A673 (cell line): ENCODE data around the gene ANGPTL1. TPM values are rescaled to one million over a fixed set of nuclear protein-coding genes. Genes with fewer than 3 reads are reported as not detected.

ENCODE experiments used
- BruUV-seq: library from RNA; stranded (reverse); fragments of 400-500 nt; replicated peaks from 2 replicates; lab custom pipeline; 2021; lab: Mats Ljungman, UMichigan
- CTCF ChIA-PET: fragments of 300-600 bp; sonication (Branson Sonifier 250); formaldehyde crosslinking; loops from one replicate; lab custom pipeline; 2022; ENCODE audit warnings: antibody characterized with exemption; lab: Charles Lee
- POLR2A ChIA-PET: fragments of 300-600 bp; sonication (Branson Sonifier 250); formaldehyde crosslinking; loops from one replicate; lab custom pipeline; 2022; ENCODE audit warnings: antibody characterized with exemption; ENCODE audit not compliant: low non-redundant PET; lab: Charles Lee
- DNase-seq: peaks from one replicate; pipeline ENCODE4 v3.0.0-alpha.2; 2015; ENCODE audit warnings: low spot score
- H3K27ac ChIP-seq: fragments of 200-600 bp; sonication (generic); 2 replicates; pipeline ENCODE4 v1.5.1; 2016; ENCODE audit warnings: mixed run types, low read depth, mild to moderate bottlenecking, mixed read lengths, antibody characterized with exemption, low read length; ENCODE audit not compliant: poor library complexity, severe bottlenecking
- H3K27me3 ChIP-seq: fragments of 200-600 bp; sonication (generic); replicated peaks from 2 replicates; pipeline ENCODE4 v1.6.1; 2017; ENCODE audit warnings: mixed run types, low read depth, mild to moderate bottlenecking, mixed read lengths, antibody characterized with exemption, low read length; ENCODE audit not compliant: insufficient read depth, poor library complexity
- H3K36me3 ChIP-seq: fragments of 200-600 bp; sonication (generic); 2 replicates; pipeline ENCODE4 v1.6.1; 2016; ENCODE audit warnings: mixed run types, mild to moderate bottlenecking, mixed read lengths, antibody characterized with exemption, low read length; ENCODE audit not compliant: insufficient read depth, poor library complexity, severe bottlenecking
- H3K4me1 ChIP-seq: fragments of 200-600 bp; sonication (generic); 2 replicates; pipeline ENCODE4 v1.6.1; 2017; ENCODE audit warnings: mixed run types, mild to moderate bottlenecking, mixed read lengths, antibody characterized with exemption, low read length; ENCODE audit not compliant: insufficient read depth, poor library complexity, severe bottlenecking
- H3K4me3 ChIP-seq: fragments of 200-600 bp; sonication (generic); 2 replicates; pipeline ENCODE4 v1.5.1; 2016; ENCODE audit warnings: low read depth, mixed run types, mild to moderate bottlenecking, mixed read lengths, low read length; ENCODE audit not compliant: poor library complexity, severe bottlenecking
- H3K9me3 ChIP-seq: fragments of 200-600 bp; sonication (generic); 2 replicates; pipeline ENCODE4 v1.6.1; 2016; ENCODE audit warnings: mixed run types, low read depth, mild to moderate bottlenecking, mixed read lengths, antibody characterized with exemption, low read length; ENCODE audit not compliant: poor library complexity, severe bottlenecking
- EZH2 ChIP-seq: fragments of 200-600 bp; sonication (generic); IDR thresholded peaks from 2 replicates; pipeline ENCODE4 v1.6.1; 2017; ENCODE audit warnings: borderline replicate concordance, low read depth, mild to moderate bottlenecking, mixed read lengths, antibody characterized with exemption, low read length; ENCODE audit not compliant: poor library complexity, severe bottlenecking
- intact Hi-C: fragments of 100-400 bp; cut with micrococcal nuclease; formaldehyde crosslinking; loops from one replicate; pipeline ENCODE4 v1.10.0; 2022; ENCODE audit not compliant: unreplicated experiment
- total RNA-seq: library from RNA; stranded (reverse); gene quantifications from 2 replicates; pipeline ENCODE4 v1.2.3, GENCODE V29; 2021
- TF ChIP-seq, protein P1 (sequence below): fragments of 300-800, 200-600 bp; sonication (generic); conservative IDR thresholded peaks from 2 replicates; pipeline ENCODE4 v1.5.1; 2017; ENCODE audit warnings: low read depth, mild to moderate bottlenecking, antibody characterized with exemption, low read length, moderate library complexity, mixed read lengths

ANGPTL1 gene
- total RNA-seq, 1 experiment from 2014 or later, result 6.8 TPM

DNA sequence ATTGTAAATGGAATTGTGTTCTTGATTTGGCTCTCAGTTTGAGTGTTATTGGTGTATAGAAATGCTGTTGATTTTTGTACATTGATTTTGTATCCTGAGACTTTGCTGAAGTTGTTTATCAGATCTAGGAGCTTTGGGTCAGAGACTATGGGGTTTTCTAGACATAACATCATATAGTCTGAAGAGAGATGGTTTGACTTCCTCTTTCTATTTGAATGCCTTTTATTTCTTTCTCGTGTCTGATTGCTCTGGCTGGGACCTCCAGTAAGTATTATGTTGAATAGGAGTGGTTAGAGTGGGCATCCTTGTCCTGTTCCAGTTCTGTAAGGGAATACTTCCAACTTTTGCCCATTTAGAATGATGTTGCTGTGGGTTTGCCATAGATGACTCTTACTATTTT lies 39.1 kb upstream of the ANGPTL1 start:
- POLR2A ChIA-PET, result no interaction called here
- Histone ChIP-seq H3K4me3 (no peak overlapping the region), H3K36me3 (no peaks in the 10 kb centered on the region), H3K27me3 (no peaks in the 10 kb centered on the region), H3K9me3 (no peaks in the 10 kb centered on the region), H3K4me1 (no peaks in the 10 kb centered on the region), H3K27ac (no peak overlapping the region)
- BruUV-seq, result no TSS peak
- no peak for TF ChIP-seq EZH2
- TF ChIP-seq, protein P1, sequence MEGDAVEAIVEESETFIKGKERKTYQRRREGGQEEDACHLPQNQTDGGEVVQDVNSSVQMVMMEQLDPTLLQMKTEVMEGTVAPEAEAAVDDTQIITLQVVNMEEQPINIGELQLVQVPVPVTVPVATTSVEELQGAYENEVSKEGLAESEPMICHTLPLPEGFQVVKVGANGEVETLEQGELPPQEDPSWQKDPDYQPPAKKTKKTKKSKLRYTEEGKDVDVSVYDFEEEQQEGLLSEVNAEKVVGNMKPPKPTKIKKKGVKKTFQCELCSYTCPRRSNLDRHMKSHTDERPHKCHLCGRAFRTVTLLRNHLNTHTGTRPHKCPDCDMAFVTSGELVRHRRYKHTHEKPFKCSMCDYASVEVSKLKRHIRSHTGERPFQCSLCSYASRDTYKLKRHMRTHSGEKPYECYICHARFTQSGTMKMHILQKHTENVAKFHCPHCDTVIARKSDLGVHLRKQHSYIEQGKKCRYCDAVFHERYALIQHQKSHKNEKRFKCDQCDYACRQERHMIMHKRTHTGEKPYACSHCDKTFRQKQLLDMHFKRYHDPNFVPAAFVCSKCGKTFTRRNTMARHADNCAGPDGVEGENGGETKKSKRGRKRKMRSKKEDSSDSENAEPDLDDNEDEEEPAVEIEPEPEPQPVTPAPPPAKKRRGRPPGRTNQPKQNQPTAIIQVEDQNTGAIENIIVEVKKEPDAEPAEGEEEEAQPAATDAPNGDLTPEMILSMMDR, result no peak
- no peak for DNase-seq
- CTCF ChIA-PET, result no interaction called here
- intact Hi-C loops, result no loop called here

DNA sequence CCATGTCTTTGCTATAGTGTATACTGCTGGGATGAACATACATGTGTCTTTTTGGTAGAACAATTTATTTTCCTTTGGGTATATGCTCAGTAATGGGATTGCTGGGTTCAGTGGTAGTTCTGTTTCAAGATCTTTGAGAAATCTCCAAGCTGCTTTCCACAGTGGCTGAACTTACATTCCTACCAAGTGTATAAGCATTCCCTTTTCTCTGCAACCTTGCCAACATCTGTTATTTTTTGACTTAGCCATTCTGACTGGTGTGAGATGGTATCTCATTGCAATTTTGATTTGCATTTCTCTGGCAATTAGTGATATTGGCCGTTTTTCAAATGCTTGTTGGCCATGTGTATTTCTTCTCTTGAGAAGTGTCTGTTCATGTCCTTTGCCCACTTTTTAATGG lies 37.5 kb upstream of the ANGPTL1 start:
- POLR2A ChIA-PET, result no interaction called here
- no peak for DNase-seq

DNA sequence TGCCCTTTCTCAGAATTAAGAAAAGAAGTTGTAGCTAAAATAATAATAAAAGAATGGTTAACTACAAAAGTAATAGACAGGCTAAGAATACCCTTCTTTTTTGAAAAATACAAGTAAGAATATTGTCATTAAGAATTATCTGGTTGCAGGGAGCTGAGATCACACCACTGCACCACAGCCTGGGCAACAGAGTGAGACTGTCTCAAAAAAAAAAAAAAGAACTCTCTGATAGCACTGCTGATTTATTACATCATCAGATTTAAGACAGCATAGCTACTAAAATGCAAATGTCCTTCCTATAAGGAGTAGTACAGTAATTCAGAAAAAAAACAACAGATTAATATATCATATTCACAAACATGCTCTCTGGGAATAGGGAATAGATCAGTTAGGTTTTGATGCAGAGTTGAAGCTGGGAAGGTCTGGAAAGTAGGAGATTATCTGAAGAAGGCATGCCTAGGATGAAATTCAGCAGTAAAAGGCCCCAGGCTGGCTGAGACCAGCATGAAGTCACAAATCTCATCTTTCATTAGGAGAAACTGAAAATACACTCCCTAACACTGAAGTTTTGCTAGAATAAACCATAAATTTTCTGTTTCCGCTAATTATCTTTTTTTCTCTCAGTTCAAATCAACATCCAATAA lies 30.7 kb upstream of the ANGPTL1 start:
- TF ChIP-seq, protein P1, result no peak
- TF ChIP-seq EZH2, result no peak
- no peaks in the 10 kb centered on the region for H3K4me1 ChIP-seq
- H3K27me3 ChIP-seq, result no peaks in the 10 kb centered on the region
- no peak overlapping the region for H3K4me3 ChIP-seq
- no peaks in the 10 kb centered on the region for H3K9me3 ChIP-seq
- ChIA-PET CTCF (no interaction called here), POLR2A (no interaction called here)
- H3K27ac ChIP-seq, result no peak overlapping the region
- intact Hi-C loops, result no loop called here
- no peaks in the 10 kb centered on the region for H3K36me3 ChIP-seq
- BruUV-seq, result no TSS peak
- no peak for DNase-seq

More for the DNA sequence above, 37.5 kb upstream of the ANGPTL1 start:
- CTCF ChIA-PET, result no interaction called here
- BruUV-seq, result no TSS peak
- TF ChIP-seq, protein P1, result no peak
- no peak for TF ChIP-seq EZH2
- Histone ChIP-seq H3K27me3 (no peaks in the 10 kb centered on the region), H3K36me3 (no peaks in the 10 kb centered on the region), H3K4me3 (no peak overlapping the region), H3K4me1 (no peaks in the 10 kb centered on the region), H3K9me3 (no peaks in the 10 kb centered on the region), H3K27ac (no peak overlapping the region)
- intact Hi-C loops, result no loop called here
